MCF 10A (cell line): ENCODE data around the gene IL20. TPM values are rescaled to one million over a fixed set of nuclear protein-coding genes. Genes with fewer than 3 reads are reported as not detected.

Experiments
- BruUV-seq: library from RNA; stranded (reverse); fragments of 400-500 nt; replicated peaks from 2 replicates; lab custom pipeline; 2021; lab: Mats Ljungman, UMichigan
- CTCF ChIA-PET: fragments of 300-600 bp; sonication (Branson Sonifier 250); formaldehyde crosslinking; extraction: SDS; loops from one replicate; lab custom pipeline; 2021; ENCODE audit warnings: antibody characterized with exemption, inconsistent platforms; lab: Yijun Ruan, JAX
- POLR2A ChIA-PET: fragments of 300-600, 350-650 bp; sonication (Branson Sonifier 250); formaldehyde crosslinking; extraction: SDS; loops from one replicate; lab custom pipeline; 2020; ENCODE audit warnings: antibody characterized with exemption, inconsistent platforms; lab: Yijun Ruan, JAX
- DNase-seq: peaks from one replicate; pipeline ENCODE4 v3.0.0-alpha.2; 2018; ENCODE audit not compliant: unreplicated experiment
- H3K27ac Mint-ChIP-seq: one replicate; pipeline ENCODE4 v1.8.0; 2022; ENCODE audit warnings: mild to moderate bottlenecking, low read depth, mixed read lengths; ENCODE audit not compliant: unreplicated experiment
- H3K27me3 Mint-ChIP-seq: one replicate; pipeline ENCODE4 v1.8.0; 2022; ENCODE audit warnings: mixed read lengths; ENCODE audit not compliant: insufficient read depth, unreplicated experiment
- H3K36me3 Mint-ChIP-seq: one replicate; pipeline ENCODE4 v1.8.0; 2022; ENCODE audit warnings: mild to moderate bottlenecking, moderate library complexity, mixed read lengths; ENCODE audit not compliant: insufficient read depth, unreplicated experiment
- H3K4me1 Mint-ChIP-seq: one replicate; pipeline ENCODE4 v1.8.0; 2022; ENCODE audit warnings: mixed read lengths; ENCODE audit not compliant: insufficient read depth, unreplicated experiment
- H3K4me3 Mint-ChIP-seq: one replicate; pipeline ENCODE4 v1.8.0; 2022; ENCODE audit warnings: mild to moderate bottlenecking, moderate library complexity, mixed read lengths; ENCODE audit not compliant: unreplicated experiment
- H3K9me3 Mint-ChIP-seq: one replicate; pipeline ENCODE4 v1.8.0; 2022; ENCODE audit warnings: mixed read lengths; ENCODE audit not compliant: unreplicated experiment
- intact Hi-C: fragments of 100-400 bp; cut with micrococcal nuclease; formaldehyde crosslinking; loops from 2 replicates; pipeline ENCODE4 v1.14.1; 2022
- total RNA-seq: library from RNA; stranded (reverse); gene quantifications from 2 replicates; pipeline ENCODE4 v1.2.3, GENCODE V29; 2022
- TF ChIP-seq, protein P1 (sequence below): fragments of 200-600 bp; IDR thresholded peaks from one replicate; pipeline ENCODE4 v1.8.0; 2022; ENCODE audit warnings: antibody characterized with exemption, mild to moderate bottlenecking; ENCODE audit not compliant: unreplicated experiment

IL20 gene
- total RNA-seq, 1 experiment from 2014 or later = not detected

DNA sequence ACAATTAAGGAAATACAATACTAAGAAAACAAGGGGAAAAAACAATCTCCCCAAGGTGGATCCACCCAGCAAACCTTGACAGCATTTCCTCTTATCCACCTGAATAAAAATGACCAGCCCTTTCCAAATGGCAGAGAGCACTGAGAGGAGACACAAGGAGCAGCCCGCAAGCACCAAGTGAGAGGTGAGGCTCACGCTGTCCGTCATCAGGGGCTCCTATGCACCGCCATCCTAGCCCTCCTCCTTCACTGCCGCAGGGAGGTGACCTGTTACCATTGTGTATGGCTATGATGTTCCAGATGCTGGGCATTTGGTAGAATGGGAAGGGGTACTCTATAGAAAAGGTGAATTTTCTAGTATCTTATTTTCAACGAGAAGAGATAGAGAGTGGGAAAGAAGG is 31.2 kb upstream of the IL20 start:
- Mint-ChIP-seq H3K9me3 (no peaks in the 10 kb centered on the region), H3K27ac (no peak overlapping the region), H3K4me3 (no peak overlapping the region), H3K36me3 (no peaks in the 10 kb centered on the region), H3K27me3 (no peaks in the 10 kb centered on the region), H3K4me1 (peaks cover 26% of the 10 kb centered on the region)
- no TSS peak for BruUV-seq
- intact Hi-C loops = no loop called here
- TF ChIP-seq, protein P1, sequence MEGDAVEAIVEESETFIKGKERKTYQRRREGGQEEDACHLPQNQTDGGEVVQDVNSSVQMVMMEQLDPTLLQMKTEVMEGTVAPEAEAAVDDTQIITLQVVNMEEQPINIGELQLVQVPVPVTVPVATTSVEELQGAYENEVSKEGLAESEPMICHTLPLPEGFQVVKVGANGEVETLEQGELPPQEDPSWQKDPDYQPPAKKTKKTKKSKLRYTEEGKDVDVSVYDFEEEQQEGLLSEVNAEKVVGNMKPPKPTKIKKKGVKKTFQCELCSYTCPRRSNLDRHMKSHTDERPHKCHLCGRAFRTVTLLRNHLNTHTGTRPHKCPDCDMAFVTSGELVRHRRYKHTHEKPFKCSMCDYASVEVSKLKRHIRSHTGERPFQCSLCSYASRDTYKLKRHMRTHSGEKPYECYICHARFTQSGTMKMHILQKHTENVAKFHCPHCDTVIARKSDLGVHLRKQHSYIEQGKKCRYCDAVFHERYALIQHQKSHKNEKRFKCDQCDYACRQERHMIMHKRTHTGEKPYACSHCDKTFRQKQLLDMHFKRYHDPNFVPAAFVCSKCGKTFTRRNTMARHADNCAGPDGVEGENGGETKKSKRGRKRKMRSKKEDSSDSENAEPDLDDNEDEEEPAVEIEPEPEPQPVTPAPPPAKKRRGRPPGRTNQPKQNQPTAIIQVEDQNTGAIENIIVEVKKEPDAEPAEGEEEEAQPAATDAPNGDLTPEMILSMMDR = no peak
- no peak for DNase-seq
- CTCF ChIA-PET = interaction anchor here (1.1 to 7.0 kb wide), 14 partner anchors 8 to 137 kb away, joined by 3 to 52 read pairs (median 5); partner anchors contain the start of gene IL20
- POLR2A ChIA-PET = interaction anchor here (0.7 to 5.0 kb wide), 14 partner anchors 8 to 199 kb away, joined by 3 to 36 read pairs (median 6); partner anchors contain the start of genes DYRK3 and IL20

DNA sequence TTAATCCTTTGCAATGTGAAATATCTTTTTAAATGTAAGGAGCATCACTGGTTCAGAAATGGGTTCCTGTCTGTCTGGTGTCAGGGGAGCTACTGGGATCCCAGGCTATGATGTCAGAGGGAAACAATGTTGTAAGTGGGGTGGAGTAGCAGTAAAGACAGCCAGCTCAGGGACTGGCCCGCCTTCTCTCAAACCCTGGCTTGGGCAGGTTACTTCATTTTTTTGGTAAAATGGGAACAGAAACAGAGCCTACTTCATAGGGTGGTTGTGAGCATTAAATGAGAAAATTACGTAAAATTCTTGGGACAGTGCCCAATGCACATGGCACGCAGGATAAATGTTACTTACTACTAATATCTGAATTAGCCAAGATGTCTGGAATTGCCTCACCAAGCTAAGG is 30.7 kb upstream of the IL20 start:
- Mint-ChIP-seq H3K27ac (peak overlapping the region; percentile 21), H3K36me3 (no peaks in the 10 kb centered on the region), H3K27me3 (no peaks in the 10 kb centered on the region), H3K4me1 (peaks cover 31% of the 10 kb centered on the region), H3K4me3 (no peak overlapping the region), H3K9me3 (no peaks in the 10 kb centered on the region)
- DNase-seq = peak; percentile 63
- ChIA-PET CTCF (interaction anchor here (0.7 to 7.0 kb wide), 21 partner anchors 8 to 224 kb away, joined by 3 to 52 read pairs (median 4); partner anchors contain the start of gene IL20), POLR2A (interaction anchor here (0.8 to 5.0 kb wide), 16 partner anchors 9 to 200 kb away, joined by 3 to 36 read pairs (median 6); partner anchors contain the start of genes DYRK3 and IL20)
- no TSS peak for BruUV-seq
- TF ChIP-seq, protein P1 = no peak
- intact Hi-C loops = no loop called here

DNA sequence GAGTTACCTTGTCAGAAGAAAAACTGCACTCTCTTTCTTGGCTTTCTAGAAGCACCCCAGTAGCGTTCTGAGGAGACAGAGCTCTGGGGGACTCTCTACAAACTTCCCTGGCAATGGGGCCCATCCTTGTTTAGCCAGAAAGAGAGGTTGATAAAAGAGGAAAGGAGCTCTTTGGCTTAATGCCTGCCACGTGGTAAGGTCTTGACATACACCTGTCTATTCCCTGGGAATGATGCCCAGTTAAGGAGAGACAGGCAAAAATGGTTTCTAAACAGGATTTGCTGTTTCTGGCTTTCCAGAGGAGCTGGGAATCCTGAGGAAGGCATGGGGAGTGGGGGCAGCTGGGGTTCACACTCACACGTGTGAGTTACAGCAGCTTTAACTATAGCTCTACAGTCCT is 30.2 kb upstream of the IL20 start:
- H3K27ac Mint-ChIP-seq = peak overlapping the region; percentile 21
- ChIA-PET POLR2A (interaction anchor here (0.8 to 5.0 kb wide), 16 partner anchors 9 to 200 kb away, joined by 3 to 36 read pairs (median 6); partner anchors contain the start of genes DYRK3 and IL20), CTCF (interaction anchor here (0.7 to 7.0 kb wide), 25 partner anchors 9 to 224 kb away, joined by 3 to 52 read pairs (median 4); partner anchors contain the start of gene IL20)
- H3K36me3 Mint-ChIP-seq = no peaks in the 10 kb centered on the region
- BruUV-seq = no TSS peak
- H3K4me3 Mint-ChIP-seq = no peak overlapping the region
- H3K4me1 Mint-ChIP-seq = peaks cover 36% of the 10 kb centered on the region
- intact Hi-C loops = no loop called here
- no peaks in the 10 kb centered on the region for H3K9me3 Mint-ChIP-seq
- DNase-seq = no peak
- TF ChIP-seq, protein P1 = no peak
- H3K27me3 Mint-ChIP-seq = no peaks in the 10 kb centered on the region

DNA sequence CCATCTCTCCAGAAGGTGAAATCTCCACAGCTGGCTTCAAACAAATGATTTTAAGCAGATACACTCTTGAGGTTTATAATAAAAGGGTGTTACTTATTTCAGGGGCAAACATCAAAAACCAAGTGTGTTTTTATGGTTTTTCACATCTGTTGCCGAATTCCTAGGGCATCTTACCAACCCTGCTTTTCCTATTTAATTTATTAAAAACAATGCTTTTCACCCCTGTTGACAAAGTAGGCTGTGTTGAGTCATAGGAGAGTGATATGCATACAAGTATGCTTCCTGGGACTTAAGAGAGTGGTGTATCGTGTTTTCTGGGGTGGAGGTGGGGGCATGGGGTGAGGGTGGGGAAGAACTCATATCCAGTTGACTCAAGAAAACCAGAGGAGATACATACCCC is 29.3 kb upstream of the IL20 start:
- no peak for DNase-seq
- no TSS peak for BruUV-seq
- ChIA-PET CTCF (interaction anchor here (0.5 to 7.0 kb wide), 20 partner anchors 9 to 1299 kb away, joined by 3 to 52 read pairs (median 4); partner anchors contain the start of gene IL20), POLR2A (interaction anchor here (1.4 to 5.0 kb wide), 4 partner anchors 10 to 73 kb away, joined by 5 to 36 read pairs (median 10); no protein-coding TSS in a partner anchor)
- TF ChIP-seq, protein P1 = no peak
- Mint-ChIP-seq H3K4me3 (no peak overlapping the region), H3K27me3 (no peaks in the 10 kb centered on the region), H3K27ac (no peak overlapping the region), H3K36me3 (no peaks in the 10 kb centered on the region), H3K4me1 (peaks cover 37% of the 10 kb centered on the region), H3K9me3 (no peaks in the 10 kb centered on the region)
- intact Hi-C loops = no loop called here
